Stimulated activated CD8-positive, alpha-beta memory T cell treated with anti-CD3 and anti-CD28 coated beads, Interleukin-4, amount 100 ng/mL, for 48 hours (primary cell): Measurements from ENCODE around the gene LMNA.
"Not testable (repeated sequence)": the region's sequence is repeated elsewhere in the genome, so short reads cannot be mapped to it uniquely, and the experiment has no call there.

Experiments used
- DNase-seq: peaks from one replicate; pipeline ENCODE4 v3.0.0-alpha.2; 2020

LMNA gene

GRCh38 chr1:156164125-156164831 is 49.8 kb downstream of the LMNA start:
- DNase-seq: no peak

DNA sequence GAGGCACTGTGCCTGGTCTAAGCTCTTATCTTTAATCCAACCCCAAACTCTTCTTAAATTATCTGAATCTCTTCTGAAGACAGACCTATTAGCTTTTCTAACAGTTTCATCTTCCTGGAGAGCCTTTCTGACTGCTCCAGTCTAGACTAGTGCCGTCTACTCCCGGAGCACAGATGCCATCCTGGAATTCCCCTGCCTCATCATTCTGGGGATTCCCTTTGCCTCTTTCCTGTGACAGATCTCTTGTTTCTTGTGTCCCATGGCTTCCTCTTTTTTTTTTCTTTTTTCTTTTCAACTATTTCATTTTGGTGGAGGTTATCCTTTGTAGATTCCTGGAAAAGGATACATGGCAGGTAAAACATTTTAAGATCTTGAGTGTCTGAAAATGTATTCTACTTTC is 50.6 kb downstream of the LMNA start:
- DNase-seq: no peak

DNA sequence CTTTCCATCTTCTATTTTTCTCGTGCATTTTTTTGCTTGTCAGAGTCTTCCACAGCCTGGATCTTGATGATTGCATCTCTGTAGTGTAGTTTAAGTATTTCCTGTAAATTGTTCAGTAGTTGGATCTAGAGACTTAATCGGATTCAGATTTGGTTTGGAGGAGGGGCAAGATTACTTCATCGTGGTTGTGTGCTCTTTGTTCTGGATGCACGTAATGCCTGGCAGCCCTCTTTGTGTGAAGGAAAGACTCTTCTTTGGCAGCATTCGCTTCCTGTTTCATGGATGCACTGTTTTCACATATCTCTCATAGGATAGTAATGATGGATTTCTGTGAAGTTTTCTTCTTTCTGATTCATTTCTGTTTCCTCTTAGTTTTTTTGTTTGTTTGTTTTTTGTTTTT is 53.0 kb downstream of the LMNA start:
- no peak for DNase-seq

GRCh38 chr1:156172696-156173470 is 58.4 kb downstream of the LMNA start:
- no peak for DNase-seq

GRCh38 chr1:156176610-156177210 is 62.2 kb downstream of the LMNA start:
- DNase-seq: no peak

DNA sequence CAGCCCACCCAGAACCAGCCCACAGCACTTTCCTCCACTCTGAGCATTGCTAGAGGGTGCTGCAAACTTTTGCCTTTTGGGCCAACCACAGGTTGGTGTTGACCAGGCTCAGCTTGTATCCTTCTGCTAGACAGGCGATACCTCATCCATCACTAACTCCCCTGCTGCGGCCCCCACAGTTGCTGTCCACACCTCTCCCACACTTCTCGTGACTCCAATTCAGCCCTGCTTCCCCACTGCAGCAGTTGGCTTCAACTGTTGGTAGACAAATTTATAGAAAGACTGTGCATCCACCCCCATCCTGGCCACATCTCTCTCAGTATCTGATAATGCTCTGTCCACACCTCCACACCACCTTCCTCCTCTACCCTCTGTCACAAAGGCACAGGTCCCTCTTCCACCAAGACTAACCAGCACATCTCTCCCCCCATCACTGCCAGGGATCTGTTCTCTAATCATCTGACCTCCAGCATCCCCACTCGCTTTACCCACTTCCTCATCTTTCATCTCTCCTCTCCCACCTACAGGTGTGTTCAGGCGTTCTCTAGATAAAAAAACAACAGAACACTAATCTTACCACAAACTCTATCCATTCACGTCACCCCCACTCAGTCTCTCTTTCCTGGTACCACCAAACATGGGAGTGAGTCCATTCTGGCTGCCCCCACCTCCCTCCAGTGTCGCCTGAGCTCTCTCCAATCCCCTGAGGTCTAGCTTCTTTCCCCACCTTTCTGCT is 63.6 kb downstream of the LMNA start:
- no peak for DNase-seq

GRCh38 chr1:156180471-156180870 is 66.0 kb downstream of the LMNA start:
- DNase-seq: no peak

DNA sequence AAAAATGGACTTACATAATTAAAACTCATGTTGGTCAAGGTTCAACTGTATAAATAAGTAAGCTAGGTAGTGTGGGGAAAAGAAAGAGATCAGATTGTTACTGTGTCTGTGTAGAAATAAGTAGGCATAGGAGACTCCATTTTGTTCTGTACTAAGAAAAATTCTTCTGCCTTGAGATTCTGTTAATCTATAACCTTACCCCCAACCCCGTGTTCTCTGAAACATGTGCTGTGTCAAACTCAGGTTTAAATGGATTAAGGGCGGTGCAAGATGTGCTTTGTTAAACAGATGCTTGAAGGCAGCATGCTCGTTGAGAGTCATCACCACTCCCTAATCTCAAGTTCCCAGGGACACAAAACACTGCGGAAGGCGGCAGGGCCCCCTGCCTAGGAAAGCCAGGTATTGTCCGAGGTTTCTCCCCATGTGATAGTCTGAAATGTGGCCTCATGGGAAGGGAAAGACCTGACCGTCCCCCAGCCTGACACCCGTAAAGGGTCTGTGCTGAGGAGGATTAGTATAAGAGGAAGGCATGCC is 66.9 kb downstream of the LMNA start:
- not testable (repeated sequence) for DNase-seq

DNA sequence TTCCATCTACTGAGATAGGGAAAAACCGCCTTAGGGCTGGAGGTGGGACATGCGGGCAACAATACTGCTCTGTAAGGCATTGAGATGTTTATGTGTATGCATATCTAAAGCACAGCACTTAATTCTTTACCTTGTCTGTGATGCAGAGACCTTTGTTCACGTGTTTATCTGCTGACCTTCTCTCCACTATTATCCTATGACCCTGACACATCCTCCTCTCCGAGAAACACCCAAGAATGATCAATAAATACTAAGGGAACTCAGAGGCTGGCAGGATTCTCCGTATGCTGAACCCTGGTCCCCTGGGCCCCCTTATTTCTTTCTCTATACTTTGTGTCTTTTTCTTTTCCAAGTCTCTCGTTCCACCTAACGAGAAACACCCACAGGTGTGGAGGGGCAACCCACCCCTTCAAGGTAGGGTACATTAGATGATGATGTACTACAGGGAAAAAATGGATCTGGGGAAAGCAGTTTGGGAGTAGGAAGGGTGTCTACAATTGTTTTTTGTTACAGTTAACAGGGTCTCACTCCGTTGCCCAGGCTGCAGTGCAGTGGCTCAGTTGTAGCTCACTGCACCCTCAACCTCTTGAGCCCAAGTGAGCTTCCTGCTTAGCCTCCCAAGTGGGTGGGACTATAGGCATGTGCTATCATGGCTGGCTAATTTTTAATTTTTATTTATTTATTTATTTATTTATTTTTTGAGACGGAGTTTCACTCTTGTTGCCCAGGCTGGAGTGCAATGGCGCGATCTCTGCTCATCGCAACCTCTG is 67.7 kb downstream of the LMNA start:
- DNase-seq: not testable (repeated sequence)

- DNase-seq: not testable (repeated sequence)
These were observed 72.1 kb downstream of the LMNA start for GRCh38 chr1:156186347-156187177.
